H54 (cell line): ENCODE results near the gene PKP3.
A peak's percentile ranks its signal among the peaks of the same experiment; 100 is the strongest.
"Not testable (repeated sequence)": the region's sequence is repeated elsewhere in the genome, so short reads cannot be mapped to it uniquely, and the experiment has no call there.

Experiments used
- DNase-seq: peaks from one replicate; pipeline ENCODE4 v3.0.0; 2011; ENCODE audit warnings: low spot score, mixed read lengths; ENCODE audit not compliant: insufficient read length
- FAIRE-seq: peaks from 3 replicates; lab custom pipeline; 2011; peaks lifted over from hg19 to GRCh38; lab: Jason Lieb, UNC
- POLR2A ChIP-seq: IDR thresholded peaks from 2 replicates; pipeline ENCODE4 v1.6.1; 2011; ENCODE audit warnings: low read depth, mild to moderate bottlenecking, low read length

Gene PKP3

GRCh38 chr11:394034-394857 lies at the start of gene PKP3:
PKP3 (plus strand) TSS chr11:394209; CDS start chr11:394293, 84 bp downstream.
- FAIRE-seq (no peak), DNase-seq (peak; percentile 97)
- TF ChIP-seq POLR2A = peak; percentile 52; the same call in 1 of the 2 replicates

GRCh38 chr11:344836-345578 lies 49.0 kb upstream of the PKP3 start:
- no peak for DNase-seq
- no peak for TF ChIP-seq POLR2A
- no peak for FAIRE-seq

- DNase-seq (no peak), FAIRE-seq (no peak)
- no peak for TF ChIP-seq POLR2A
Observed at GRCh38 chr11:346529-346928, 47.5 kb upstream of the PKP3 start.

GRCh38 chr11:349270-349954 lies 44.6 kb upstream of the PKP3 start:
- DNase-seq, FAIRE-seq: not testable (repeated sequence)

GRCh38 chr11:350033-350722 lies 43.8 kb upstream of the PKP3 start:
- not testable (repeated sequence) for DNase-seq, FAIRE-seq

- DNase-seq (no peak), FAIRE-seq (no peak)
Observed at GRCh38 chr11:350723-351255, 43.2 kb upstream of the PKP3 start.

GRCh38 chr11:351411-351810 lies 42.6 kb upstream of the PKP3 start:
- TF ChIP-seq POLR2A = no peak
- DNase-seq = no peak
- no peak for FAIRE-seq

More at GRCh38 chr11:350723-351255, 43.2 kb upstream of the PKP3 start:
- TF ChIP-seq POLR2A = no peak

- no peak for TF ChIP-seq POLR2A
- DNase-seq = no peak
- FAIRE-seq = no peak
Observed at GRCh38 chr11:352456-353031, 41.5 kb upstream of the PKP3 start.

GRCh38 chr11:353179-353873 lies 40.7 kb upstream of the PKP3 start:
- DNase-seq (no peak), FAIRE-seq (no peak)
- no peak for TF ChIP-seq POLR2A

- DNase-seq = peak; percentile 92
- TF ChIP-seq POLR2A = peak; percentile 85
- no peak for FAIRE-seq
Observed at GRCh38 chr11:355581-356458, 38.2 kb upstream of the PKP3 start.

- no peak for DNase-seq
- no peak for FAIRE-seq
- no peak for TF ChIP-seq POLR2A
Observed at GRCh38 chr11:356610-357009, 37.4 kb upstream of the PKP3 start.
